SK-N-MC (cell line): ENCODE measurements around the gene ANXA2.

Experiments
- EZH2 ChIP-seq: fragments of 200-600 bp; sonication (generic); IDR thresholded peaks from one replicate; pipeline ENCODE4 v1.6.1; 2017; ENCODE audit warnings: antibody characterized with exemption
- POLR2AphosphoS5 ChIP-seq: IDR thresholded peaks from 2 replicates; pipeline ENCODE4 v1.6.1; 2012; ENCODE audit warnings: mild to moderate bottlenecking, low read depth, low read length, borderline replicate concordance

- no peak for TF ChIP-seq POLR2AphosphoS5
- no peak for TF ChIP-seq EZH2
Measured at GRCh38 chr15:60424006-60424405, 26.2 kb upstream of the ANXA2 start.
